Left lobe of liver (tissue), 2 donors: Measurements from ENCODE around the gene METTL26. TPM values are rescaled to one million over a fixed set of nuclear protein-coding genes. Genes with fewer than 3 reads are reported as not detected.
"Not testable (repeated sequence)": the region's sequence is repeated elsewhere in the genome, so short reads cannot be mapped to it uniquely, and the experiment has no call there.

Experiments
- ATAC-seq: fragments of 200-7000 bp; cut with Tn5 transposase; one replicate; pipeline ENCODE4 v1.9.1; 2020; ENCODE audit warnings: mild to moderate bottlenecking, moderate library complexity
- DNase-seq: peaks from one replicate; pipeline ENCODE4 v3.0.0-alpha.2; 2020; ENCODE audit warnings: low spot score
- total RNA-seq: library from RNA; stranded (reverse); gene quantifications from one replicate; pipeline ENCODE4 v1.2.1, GENCODE V29; 2021
- donor health status: DM: no; HTN: no; CAD: no; lungs with moderate emphysema.
- donor health status: DM: no; HTN: yes; CAD: no.

Gene METTL26
- total RNA-seq, 1 donor from 2014 or later: 33.2 TPM

GRCh38 chr16:606656-607307 is 29.3 kb downstream of the METTL26 start:
- ATAC-seq (no peak), DNase-seq (no peak)

- no peak for ATAC-seq
- no peak for DNase-seq
Measured at GRCh38 chr16:603933-604332, 32.2 kb downstream of the METTL26 start.

- ATAC-seq (peak; percentile 10), DNase-seq (no peak)
Measured at GRCh38 chr16:600781-601180, 35.3 kb downstream of the METTL26 start.

GRCh38 chr16:598823-599739 is 37.0 kb downstream of the METTL26 start:
- peak; percentile 75 for DNase-seq
- ATAC-seq: peak; percentile 82

GRCh38 chr16:597655-598054 is 38.5 kb downstream of the METTL26 start:
- not testable (repeated sequence) for ATAC-seq, DNase-seq

- DNase-seq (no peak), ATAC-seq (no peak)
Measured at GRCh38 chr16:596736-597060, 39.4 kb downstream of the METTL26 start.

- ATAC-seq (peak; percentile 63), DNase-seq (peak; percentile 83)
Measured at GRCh38 chr16:595942-596735, 40.0 kb downstream of the METTL26 start.

- DNase-seq: no peak
- no peak for ATAC-seq
Measured at GRCh38 chr16:595094-595528, 41.0 kb downstream of the METTL26 start.

GRCh38 chr16:593807-594206 is 42.3 kb downstream of the METTL26 start:
- DNase-seq (no peak), ATAC-seq (no peak)

- peak; percentile 8 for ATAC-seq
- DNase-seq: no peak
Measured at GRCh38 chr16:593406-593805, 42.7 kb downstream of the METTL26 start.

GRCh38 chr16:592518-593306 is 43.4 kb downstream of the METTL26 start:
- DNase-seq (peak; percentile 89), ATAC-seq (peak; percentile 23)

GRCh38 chr16:591892-592517 is 44.1 kb downstream of the METTL26 start:
- DNase-seq: no peak
- no peak for ATAC-seq

GRCh38 chr16:591231-591630 is 44.9 kb downstream of the METTL26 start:
- no peak for DNase-seq
- no peak for ATAC-seq

GRCh38 chr16:590815-591200 is 45.3 kb downstream of the METTL26 start:
- no peak for DNase-seq
- ATAC-seq: no peak

GRCh38 chr16:590188-590814 is 45.8 kb downstream of the METTL26 start:
- DNase-seq: no peak
- no peak for ATAC-seq

- DNase-seq (peak; percentile 99), ATAC-seq (peak; percentile 73)
Measured at GRCh38 chr16:589658-590187, 46.4 kb downstream of the METTL26 start, which contains the start of gene RAB40C. RAB40C (plus strand) TSS chr16:590066; CDS start chr16:590292, 226 bp downstream.

GRCh38 chr16:588889-589657 is 47.0 kb downstream of the METTL26 start:
- DNase-seq (peak; percentile 99), ATAC-seq (peak; percentile 71)

GRCh38 chr16:588639-588888 is 47.5 kb downstream of the METTL26 start:
- ATAC-seq (no peak), DNase-seq (no peak)
